Inflammatory macrophage treated with lipopolysaccharide for 1 hour (primary cell): ENCODE results near the gene SYNE4.
A peak's percentile ranks its signal among the peaks of the same experiment; 100 is the strongest.

Experiments used
- DNase-seq, 2 donors: peaks; one replicate each; pipeline ENCODE4 v3.0.0-alpha.2; 2020 to 2022

SYNE4 gene

GRCh38 chr19:36025541-36025940 lies 16.9 kb upstream of the SYNE4 start:
- DNase-seq: no peak

DNA sequence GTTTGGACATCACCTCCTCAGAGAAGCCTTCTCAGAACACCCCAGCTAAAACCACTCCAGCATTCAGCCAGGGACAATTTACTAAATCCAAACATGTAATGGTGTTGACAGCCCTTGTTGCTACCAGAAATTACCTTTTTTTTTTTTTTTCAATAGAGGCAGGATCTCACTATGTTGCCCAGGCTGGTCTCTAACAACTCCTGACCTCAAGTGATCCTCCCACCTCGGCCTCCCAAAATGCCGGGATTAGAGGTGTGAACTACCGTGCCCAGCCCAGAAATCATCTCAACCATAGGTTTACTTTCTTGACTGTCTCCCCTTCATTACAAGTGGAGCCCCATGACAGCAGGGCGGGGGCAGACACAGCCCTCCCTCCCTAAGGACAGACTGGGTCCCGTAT lies 14.8 kb upstream of the SYNE4 start:
- DNase-seq: no peak

GRCh38 chr19:36019061-36019670 lies 10.6 kb upstream of the SYNE4 start:
- DNase-seq: no peak

DNA sequence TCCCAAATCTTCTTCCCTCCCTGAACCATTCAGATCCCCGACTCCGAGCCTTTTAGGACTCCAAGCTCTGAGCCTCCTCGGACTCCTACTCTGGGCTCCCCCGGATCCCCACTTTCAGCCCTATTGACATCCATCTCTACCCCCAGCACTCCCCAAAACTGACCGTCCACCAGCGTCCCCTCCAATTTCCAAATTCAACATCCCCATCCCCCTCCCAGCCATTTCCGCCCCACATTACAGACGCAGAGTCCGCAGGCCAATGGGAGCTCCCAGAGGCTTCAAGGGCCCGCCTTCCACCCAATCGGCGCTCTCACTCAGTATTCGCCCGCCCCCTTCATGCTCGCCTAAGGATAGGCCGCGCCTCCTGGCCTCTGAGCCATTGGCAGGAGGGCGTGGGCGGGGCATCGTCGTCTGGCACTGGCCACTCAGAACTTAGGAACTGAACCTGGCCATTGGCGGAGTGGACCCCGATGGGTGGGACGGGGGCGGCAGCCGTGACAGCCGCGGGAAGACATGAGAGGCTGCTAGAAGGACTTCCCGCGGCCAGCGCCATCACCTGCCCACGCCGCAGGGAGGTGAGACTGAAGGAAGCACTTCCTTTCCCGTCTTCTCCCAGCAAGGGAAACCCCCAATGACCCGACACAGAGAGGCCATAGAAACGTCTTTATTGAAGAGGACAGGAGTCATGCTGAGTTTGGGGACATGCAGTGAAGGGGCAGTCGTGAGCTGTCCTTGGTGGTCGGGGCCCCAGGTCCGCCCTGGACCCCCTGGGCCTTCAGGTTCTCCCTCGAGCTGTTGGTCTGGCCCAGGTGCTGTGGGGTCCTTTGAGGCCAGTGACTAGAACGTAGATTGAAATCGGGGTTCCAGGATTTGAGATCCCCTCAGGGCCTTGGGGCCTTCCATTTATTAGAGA lies 5.7 kb upstream of the SYNE4 start, which contains the start of gene ALKBH6:
Gene ALKBH6, minus strand, starts transcription at position 202 of the 913 bp plus-strand sequence. CDS start 816 bp downstream, outside the sequence.
- peak; percentile 100 for DNase-seq

DNA sequence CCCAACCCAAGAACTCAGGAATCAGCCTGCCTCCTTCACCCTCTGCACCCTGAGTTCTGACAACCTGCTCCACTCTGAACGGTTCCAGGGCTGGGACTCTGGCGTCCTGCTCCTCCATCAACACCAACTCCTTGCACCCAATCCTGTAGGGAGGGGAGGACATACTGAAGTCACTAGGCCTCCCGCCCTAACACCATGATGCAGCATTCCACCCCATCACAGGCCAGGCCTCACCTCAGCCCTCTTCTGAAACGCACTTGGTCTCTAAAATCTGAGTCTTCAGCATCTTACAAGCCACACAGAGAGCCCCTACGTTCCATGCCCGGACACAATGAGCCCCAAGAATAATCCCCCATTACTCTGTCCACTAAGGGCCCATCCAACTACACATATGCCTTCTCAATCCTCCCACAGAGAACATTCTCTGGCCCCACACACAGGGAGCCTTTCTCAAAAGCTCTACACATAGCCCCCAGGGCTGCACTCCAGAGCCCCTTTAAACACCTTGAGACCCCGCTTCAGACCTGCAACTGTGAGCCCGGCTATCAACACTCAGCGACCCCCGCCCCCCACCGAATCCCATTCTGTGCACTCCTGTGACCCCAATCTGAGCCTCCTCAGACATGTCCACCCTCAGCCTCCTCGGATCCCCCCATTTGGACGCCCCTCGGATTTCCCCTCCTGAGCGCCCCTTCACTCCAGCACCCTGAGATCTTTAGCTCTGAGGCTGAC lies 4.8 kb upstream of the SYNE4 start:
- no peak for DNase-seq

GRCh38 chr19:36010402-36010801 lies 1.8 kb upstream of the SYNE4 start:
- no peak for DNase-seq

DNA sequence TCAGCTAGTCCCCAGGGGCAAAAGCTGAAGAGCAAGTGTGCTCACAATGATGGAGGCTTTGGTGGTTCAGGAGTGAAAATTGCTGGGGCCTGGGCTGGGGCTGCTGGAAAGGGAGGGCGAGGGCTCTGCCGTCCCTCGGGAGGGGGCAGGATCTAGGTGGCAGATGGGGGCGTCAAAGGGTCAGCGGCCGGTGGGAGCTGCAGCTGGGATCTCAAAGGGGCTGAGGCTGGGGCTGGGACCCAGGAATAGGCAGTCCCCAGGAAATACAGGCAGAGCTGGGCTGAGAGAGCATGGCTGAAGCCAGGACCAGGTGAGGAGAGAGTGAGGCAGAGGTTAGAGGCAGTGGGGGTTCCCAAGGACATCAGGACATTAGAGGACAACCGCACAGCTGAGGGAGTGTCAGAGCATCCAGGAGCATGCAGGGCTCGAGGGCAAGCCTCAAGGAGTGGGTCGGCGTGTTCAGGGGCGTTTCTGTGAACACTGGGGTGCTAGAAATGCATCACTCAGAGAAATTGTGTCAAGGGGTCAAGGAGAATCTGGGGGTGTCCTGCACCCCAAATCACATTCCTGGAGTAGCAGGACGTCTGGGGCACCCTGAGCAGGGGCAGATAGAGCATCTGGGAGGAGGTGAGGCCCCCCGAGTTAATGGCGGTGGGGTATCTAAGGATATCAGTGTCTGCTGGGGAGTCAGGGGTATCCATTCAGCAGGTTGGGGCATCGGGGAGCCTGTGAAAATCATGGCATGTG lies 1.2 kb upstream of the SYNE4 start:
- no peak for DNase-seq

GRCh38 chr19:36009220-36009619 lies 607 bp upstream of the SYNE4 start:
- peak; percentile 25 to 42 for DNase-seq

GRCh38 chr19:36006955-36007354 lies 1.7 kb downstream of the SYNE4 start:
- no peak for DNase-seq

DNA sequence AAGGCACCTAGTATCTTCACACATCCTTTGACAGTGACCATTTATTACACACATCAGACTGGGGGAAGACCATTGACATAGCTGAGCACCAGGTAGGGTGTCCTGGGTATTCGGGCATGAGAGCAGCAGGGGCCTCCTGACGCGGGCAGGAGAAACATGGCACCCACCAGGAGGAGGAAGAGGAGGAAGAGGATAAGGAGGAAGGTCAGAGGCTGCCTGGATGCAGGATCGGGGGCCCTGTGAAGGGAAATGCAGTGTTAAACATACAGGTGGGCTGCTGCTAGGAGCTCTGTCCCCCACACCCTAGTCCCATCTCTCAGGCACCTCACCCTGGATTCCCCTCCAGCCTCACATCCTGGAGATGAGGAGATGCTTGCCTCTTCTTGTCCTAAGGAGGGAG lies 5.3 kb downstream of the SYNE4 start:
- no peak for DNase-seq

GRCh38 chr19:36001605-36002004 lies 7.0 kb downstream of the SYNE4 start:
- no peak for DNase-seq

DNA sequence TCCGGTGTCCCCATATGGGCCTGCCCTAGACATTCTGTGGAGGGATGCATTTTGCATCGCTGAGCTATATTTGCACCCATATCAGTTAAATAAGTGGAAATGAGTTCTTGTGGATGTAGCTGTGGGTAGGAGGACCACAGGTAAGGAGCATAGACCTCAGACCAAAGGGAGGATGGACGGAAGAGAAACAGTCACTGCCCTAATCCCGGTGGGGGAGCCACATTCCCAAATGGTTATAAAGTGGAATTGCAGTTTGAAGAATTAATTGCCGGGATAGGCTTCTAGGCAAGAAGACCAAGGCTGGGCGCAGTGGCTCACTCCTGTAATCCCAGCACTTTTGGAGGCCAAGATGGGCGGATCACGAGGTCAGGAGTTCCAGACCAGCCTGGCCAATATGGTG lies 11.8 kb downstream of the SYNE4 start:
- no peak for DNase-seq

- peak; percentile 96 to 98 for DNase-seq
Observed at GRCh38 chr19:35995048-35995993, 13.3 kb downstream of the SYNE4 start, which contains the start of gene SDHAF1. Gene SDHAF1 (plus strand): TSS chr19:35995188. CDS start chr19:35995275, 87 bp downstream.

DNA sequence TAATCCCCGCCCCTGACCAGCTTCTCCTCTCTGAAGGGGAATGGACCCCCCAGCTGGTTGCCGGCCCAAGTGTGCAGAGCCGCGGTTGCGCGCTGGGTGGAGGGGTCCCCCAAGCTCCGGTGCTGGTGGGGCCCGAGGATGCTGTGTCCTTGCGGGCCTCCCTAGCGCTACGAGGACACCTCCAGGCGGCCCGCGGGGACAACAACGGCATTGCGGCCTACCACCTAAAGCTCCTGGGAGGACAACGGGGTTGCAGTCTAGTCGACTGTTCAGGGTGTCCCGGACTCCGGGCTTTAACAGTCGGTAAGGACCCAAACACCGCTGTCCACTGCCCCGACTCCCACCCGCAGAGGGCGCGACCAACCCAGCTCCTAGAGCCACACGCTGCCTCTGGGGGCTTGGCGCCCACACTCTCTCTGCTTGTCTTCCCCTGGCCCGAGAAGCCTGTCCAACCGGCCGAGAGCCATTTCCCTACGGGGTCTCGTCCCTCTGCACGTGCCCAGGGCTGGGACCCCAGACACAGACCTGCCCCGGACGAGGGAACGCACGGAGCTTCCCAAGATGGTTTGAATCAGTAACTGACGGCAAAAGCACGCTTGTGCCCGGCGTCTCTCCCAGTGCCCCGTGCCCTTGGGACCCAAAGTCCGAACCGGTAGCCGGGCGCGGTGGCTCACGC lies 14.6 kb downstream of the SYNE4 start:
- DNase-seq: peak in 1 of 2 donors; percentile 3

GRCh38 chr19:35992907-35993765 lies 15.5 kb downstream of the SYNE4 start:
- DNase-seq: peak; percentile 30 to 75

GRCh38 chr19:35991731-35992450 lies 16.7 kb downstream of the SYNE4 start:
- no peak for DNase-seq

GRCh38 chr19:35990771-35991730 lies 17.6 kb downstream of the SYNE4 start:
- no peak for DNase-seq

- DNase-seq: peak in 1 of 2 donors; percentile 58
Observed at GRCh38 chr19:35990156-35990555, 18.5 kb downstream of the SYNE4 start.
